ENCODE measurements around the gene SPC25.
"Not testable (repeated sequence)": the region's sequence is repeated elsewhere in the genome, so short reads cannot be mapped to it uniquely, and the experiment has no call there.

The SPC25 gene

DNA sequence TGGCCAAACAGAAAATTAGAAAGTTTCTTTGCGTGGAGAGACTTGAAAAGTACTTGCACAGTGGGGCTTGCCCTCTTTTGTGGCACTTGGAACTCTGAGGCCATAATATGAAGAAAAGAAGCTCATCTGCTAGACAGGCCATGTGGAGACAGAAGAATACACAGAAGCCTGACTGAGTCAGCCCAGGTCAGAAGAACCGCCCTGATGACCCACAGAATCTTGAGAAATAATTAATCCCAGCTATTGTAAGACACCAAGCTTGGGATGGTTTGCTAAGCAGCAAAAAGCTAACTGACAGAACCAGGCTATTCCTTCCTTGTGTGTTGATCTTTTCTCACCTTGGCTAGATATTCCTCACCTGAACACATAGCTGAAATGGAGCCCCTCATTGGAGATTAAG is 44.6 kb upstream of the SPC25 start:
- ATAC-seq (ENCODE audit: low read depth) (peak; percentile 63; the same call in 2 of the 3 replicates), DNase-seq (ENCODE audit: low spot score) (no peak)
- TF ChIP-seq, protein P1, sequence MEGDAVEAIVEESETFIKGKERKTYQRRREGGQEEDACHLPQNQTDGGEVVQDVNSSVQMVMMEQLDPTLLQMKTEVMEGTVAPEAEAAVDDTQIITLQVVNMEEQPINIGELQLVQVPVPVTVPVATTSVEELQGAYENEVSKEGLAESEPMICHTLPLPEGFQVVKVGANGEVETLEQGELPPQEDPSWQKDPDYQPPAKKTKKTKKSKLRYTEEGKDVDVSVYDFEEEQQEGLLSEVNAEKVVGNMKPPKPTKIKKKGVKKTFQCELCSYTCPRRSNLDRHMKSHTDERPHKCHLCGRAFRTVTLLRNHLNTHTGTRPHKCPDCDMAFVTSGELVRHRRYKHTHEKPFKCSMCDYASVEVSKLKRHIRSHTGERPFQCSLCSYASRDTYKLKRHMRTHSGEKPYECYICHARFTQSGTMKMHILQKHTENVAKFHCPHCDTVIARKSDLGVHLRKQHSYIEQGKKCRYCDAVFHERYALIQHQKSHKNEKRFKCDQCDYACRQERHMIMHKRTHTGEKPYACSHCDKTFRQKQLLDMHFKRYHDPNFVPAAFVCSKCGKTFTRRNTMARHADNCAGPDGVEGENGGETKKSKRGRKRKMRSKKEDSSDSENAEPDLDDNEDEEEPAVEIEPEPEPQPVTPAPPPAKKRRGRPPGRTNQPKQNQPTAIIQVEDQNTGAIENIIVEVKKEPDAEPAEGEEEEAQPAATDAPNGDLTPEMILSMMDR (IDR thresholded peaks at IDR 0.05; ENCODE audit: poor library complexity, severe bottlenecking), result no peak
- no peaks in the 10 kb centered on the region for H3K9me3 ChIP-seq (ENCODE audit: severe bottlenecking)
- H3K4me3 ChIP-seq (ENCODE audit: severe bottlenecking), result no peak overlapping the region
- no peaks in the 10 kb centered on the region for H3K27me3 ChIP-seq (ENCODE audit: insufficient read depth, poor library complexity, severe bottlenecking)
- H3K27ac ChIP-seq (ENCODE audit: poor library complexity, severe bottlenecking), result no peak overlapping the region
- H3K36me3 ChIP-seq (ENCODE audit: low read depth), result no peaks in the 10 kb centered on the region
- no peaks in the 10 kb centered on the region for H3K4me1 ChIP-seq (ENCODE audit: insufficient read depth, poor library complexity, severe bottlenecking)

DNA sequence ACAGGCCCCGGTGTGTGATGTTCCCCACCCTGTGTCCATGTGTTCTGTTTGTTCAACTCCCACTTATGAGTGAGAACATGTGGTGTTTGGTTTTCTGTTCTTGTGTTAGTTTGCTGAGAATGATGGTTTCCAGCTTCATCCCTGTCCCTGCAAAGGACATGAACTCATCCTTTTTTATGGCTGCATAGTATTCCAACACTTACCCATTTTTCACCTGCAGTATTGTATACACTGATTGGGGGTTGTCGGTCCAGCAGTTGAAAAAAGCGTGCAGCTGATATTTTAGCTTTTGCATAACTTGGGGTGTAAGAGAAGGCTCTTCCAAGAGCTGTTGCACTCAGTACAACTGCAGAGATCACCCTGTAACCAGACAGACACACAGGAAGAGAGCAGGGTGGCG is 41.9 kb upstream of the SPC25 start:
- ATAC-seq (ENCODE audit: low read depth); H3K4me1 ChIP-seq (ENCODE audit: insufficient read depth, poor library complexity, severe bottlenecking); H3K36me3 ChIP-seq (ENCODE audit: low read depth); H3K9me3 ChIP-seq (ENCODE audit: severe bottlenecking); H3K27me3 ChIP-seq (ENCODE audit: insufficient read depth, poor library complexity, severe bottlenecking); DNase-seq (ENCODE audit: low spot score); H3K4me3 ChIP-seq (ENCODE audit: severe bottlenecking); H3K27ac ChIP-seq (ENCODE audit: poor library complexity, severe bottlenecking): not testable (repeated sequence)

DNA sequence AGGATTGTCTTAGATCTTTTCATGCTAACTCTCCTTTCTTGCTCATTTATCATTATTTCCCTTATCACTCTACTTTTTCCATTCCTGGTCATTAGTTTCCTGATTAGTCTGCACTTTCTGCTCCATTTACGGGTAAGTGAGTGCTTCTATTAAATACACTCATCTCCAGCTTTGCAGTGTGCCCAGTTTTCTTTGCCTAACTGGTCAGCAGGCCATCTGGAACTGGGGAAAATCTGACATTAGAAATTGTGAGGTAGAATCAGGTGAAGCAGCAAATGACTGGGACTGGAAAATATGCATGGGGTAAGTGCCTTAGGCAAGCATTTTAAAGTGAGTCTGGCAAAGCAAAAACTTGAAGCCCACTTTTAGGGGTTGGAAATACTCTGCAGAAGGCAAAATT is 40.0 kb upstream of the SPC25 start:
- no peak overlapping the region for H3K4me3 ChIP-seq (ENCODE audit: severe bottlenecking)
- H3K36me3 ChIP-seq (ENCODE audit: low read depth), result no peaks in the 10 kb centered on the region
- no peak for ATAC-seq (ENCODE audit: low read depth)
- no peak overlapping the region for H3K27ac ChIP-seq (ENCODE audit: poor library complexity, severe bottlenecking)
- H3K4me1 ChIP-seq (ENCODE audit: insufficient read depth, poor library complexity, severe bottlenecking), result no peaks in the 10 kb centered on the region
- H3K9me3 ChIP-seq (ENCODE audit: severe bottlenecking), result no peaks in the 10 kb centered on the region
- H3K27me3 ChIP-seq (ENCODE audit: insufficient read depth, poor library complexity, severe bottlenecking), result no peaks in the 10 kb centered on the region
- TF ChIP-seq, protein P1 (IDR thresholded peaks at IDR 0.05; ENCODE audit: poor library complexity, severe bottlenecking), result no peak
- no peak for DNase-seq (ENCODE audit: low spot score)

DNA sequence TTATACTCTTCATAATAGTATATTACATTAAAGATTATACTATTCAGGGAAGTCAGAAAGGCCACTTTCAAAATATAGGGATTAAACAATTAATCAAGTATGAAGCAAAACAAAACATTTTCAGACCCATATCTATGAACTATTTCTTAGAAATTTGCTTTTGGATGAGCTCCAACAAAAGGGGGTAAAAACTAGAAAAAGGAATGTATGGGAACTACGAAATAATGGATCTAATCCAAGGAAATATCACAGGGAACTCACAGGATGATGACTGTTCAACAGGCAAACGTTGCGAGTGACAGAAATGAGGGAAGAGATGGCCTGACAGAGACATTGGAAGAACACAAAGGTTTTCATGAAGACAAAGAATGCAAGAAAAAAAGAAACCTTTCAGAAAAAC is 38.8 kb upstream of the SPC25 start:
- TF ChIP-seq, protein P1 (IDR thresholded peaks at IDR 0.05; ENCODE audit: poor library complexity, severe bottlenecking), result no peak
- no peaks in the 10 kb centered on the region for H3K27me3 ChIP-seq (ENCODE audit: insufficient read depth, poor library complexity, severe bottlenecking)
- no peaks in the 10 kb centered on the region for H3K4me1 ChIP-seq (ENCODE audit: insufficient read depth, poor library complexity, severe bottlenecking)
- H3K4me3 ChIP-seq (ENCODE audit: severe bottlenecking), result no peak overlapping the region
- H3K36me3 ChIP-seq (ENCODE audit: low read depth), result no peaks in the 10 kb centered on the region
- no peak for DNase-seq (ENCODE audit: low spot score)
- no peaks in the 10 kb centered on the region for H3K9me3 ChIP-seq (ENCODE audit: severe bottlenecking)
- no peak overlapping the region for H3K27ac ChIP-seq (ENCODE audit: poor library complexity, severe bottlenecking)
- ATAC-seq (ENCODE audit: low read depth), result no peak

DNA sequence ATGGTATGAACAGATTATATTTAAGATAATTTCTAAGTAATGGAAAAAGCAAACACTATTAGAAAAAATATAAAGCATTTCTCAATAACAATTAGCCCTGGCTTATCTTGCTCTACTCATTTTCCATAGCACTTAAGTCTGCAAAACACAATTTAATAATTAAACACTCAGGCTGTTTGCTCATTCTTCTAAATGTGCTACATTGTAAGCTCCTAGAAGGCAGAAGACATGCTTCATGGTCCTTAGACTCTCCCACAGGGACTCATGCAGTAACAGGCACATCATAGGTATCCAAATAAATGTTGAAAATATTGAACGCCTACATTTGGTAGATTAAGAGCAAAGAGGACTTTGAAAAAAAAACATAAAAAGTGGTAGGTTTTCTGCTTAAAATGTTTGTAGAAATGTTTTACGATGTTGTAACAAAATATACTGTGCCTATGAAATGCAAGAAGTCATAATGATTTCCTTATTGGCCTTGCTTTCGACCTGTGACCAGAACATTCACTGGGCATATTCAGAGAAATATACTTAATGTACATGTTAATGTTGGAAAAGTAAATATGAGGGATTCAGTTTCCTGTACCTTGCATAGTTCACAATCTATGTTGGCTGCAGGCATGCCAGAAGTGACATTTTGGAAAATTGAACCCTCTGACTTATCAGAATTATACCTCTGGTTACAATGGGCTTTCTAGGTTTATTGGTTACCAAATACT is 38.0 kb upstream of the SPC25 start:
- Histone ChIP-seq H3K27ac (ENCODE audit: poor library complexity, severe bottlenecking) (no peak overlapping the region), H3K36me3 (ENCODE audit: low read depth) (no peaks in the 10 kb centered on the region), H3K27me3 (ENCODE audit: insufficient read depth, poor library complexity, severe bottlenecking) (no peaks in the 10 kb centered on the region), H3K9me3 (ENCODE audit: severe bottlenecking) (no peaks in the 10 kb centered on the region), H3K4me1 (ENCODE audit: insufficient read depth, poor library complexity, severe bottlenecking) (no peaks in the 10 kb centered on the region), H3K4me3 (ENCODE audit: severe bottlenecking) (no peak overlapping the region)
- DNase-seq (ENCODE audit: low spot score) (no peak), ATAC-seq (ENCODE audit: low read depth) (no peak)
- TF ChIP-seq, protein P1 (IDR thresholded peaks at IDR 0.05; ENCODE audit: poor library complexity, severe bottlenecking), result no peak
